DOHH2 (cell line): ENCODE results near the gene FLNB.

Source experiments
- H3F3A ChIP-seq: fragments of 200-600 bp; sonication (generic), shearing (Covaris generic); 2 replicates; pipeline ENCODE4 v1.6.0; 2016; ENCODE audit warnings: antibody characterized with exemption, mild to moderate bottlenecking; ENCODE audit not compliant: control insufficient read depth, insufficient read depth
- H3K27ac ChIP-seq: fragments of 200-600 bp; sonication (generic); 2 replicates; pipeline ENCODE4 v1.5.1; 2014; ENCODE audit warnings: low read depth, mild to moderate bottlenecking, low read length, moderate library complexity
- H3K27me3 ChIP-seq: fragments of 200-600 bp; sonication (generic); 2 replicates; pipeline ENCODE4 v1.6.1; 2014; ENCODE audit warnings: mild to moderate bottlenecking, low read length, mixed read lengths; ENCODE audit not compliant: control insufficient read depth
- H3K36me3 ChIP-seq: fragments of 200-600 bp; sonication (generic); 2 replicates; pipeline ENCODE4 v1.6.1; 2014; ENCODE audit warnings: mild to moderate bottlenecking, low read length, moderate library complexity, mixed read lengths; ENCODE audit not compliant: control insufficient read depth
- H3K4me1 ChIP-seq: fragments of 200-600 bp; sonication (generic); 2 replicates; pipeline ENCODE4 v1.6.1; 2014; ENCODE audit warnings: mild to moderate bottlenecking, low read length, mixed read lengths; ENCODE audit not compliant: control insufficient read depth
- H3K4me2 ChIP-seq: fragments of 200-600 bp; sonication (generic); 2 replicates; pipeline ENCODE4 v1.6.0; 2014; ENCODE audit warnings: mild to moderate bottlenecking, low read length, moderate library complexity
- H3K4me3 ChIP-seq: fragments of 200-600 bp; sonication (generic); 2 replicates; pipeline ENCODE4 v1.5.1; 2014; ENCODE audit warnings: mild to moderate bottlenecking, low read length, mixed read lengths
- H3K79me2 ChIP-seq: fragments of 200-600 bp; sonication (generic); 2 replicates; pipeline ENCODE4 v1.6.1; 2014; ENCODE audit warnings: mild to moderate bottlenecking, low read length, mixed read lengths; ENCODE audit not compliant: control insufficient read depth
- H3K9me2 ChIP-seq: fragments of 200-600 bp; sonication (generic); replicated peaks from 2 replicates; pipeline ENCODE4 v1.6.1; 2014; ENCODE audit warnings: mild to moderate bottlenecking, low read length, mixed read lengths; ENCODE audit not compliant: control insufficient read depth
- H3K9me3 ChIP-seq: fragments of 200-600 bp; sonication (generic); 2 replicates; pipeline ENCODE4 v1.6.1; 2014; ENCODE audit warnings: antibody characterized with exemption, low read length, mixed read lengths; ENCODE audit not compliant: control insufficient read depth, insufficient read depth
- H4K20me1 ChIP-seq: fragments of 200-600 bp; sonication (generic); 2 replicates; pipeline ENCODE4 v1.6.0; 2014; ENCODE audit warnings: low read depth, mild to moderate bottlenecking, antibody characterized with exemption, low read length, moderate library complexity; ENCODE audit not compliant: control insufficient read depth, insufficient read depth
- EZH2phosphoT487 ChIP-seq: fragments of 200-600 bp; sonication (generic); IDR thresholded peaks from 2 replicates; pipeline ENCODE4 v1.6.1; 2017; ENCODE audit warnings: borderline replicate concordance, mild to moderate bottlenecking, antibody characterized with exemption, low read length, moderate library complexity, mixed read lengths
- TF ChIP-seq, protein P1 (sequence below): fragments of 200-600 bp; sonication (generic); IDR thresholded peaks from one replicate; pipeline ENCODE4 v1.5.1; 2014; ENCODE audit warnings: antibody characterized with exemption, mild to moderate bottlenecking, low read depth, low read length; ENCODE audit not compliant: poor library complexity, severe bottlenecking

Gene FLNB

DNA sequence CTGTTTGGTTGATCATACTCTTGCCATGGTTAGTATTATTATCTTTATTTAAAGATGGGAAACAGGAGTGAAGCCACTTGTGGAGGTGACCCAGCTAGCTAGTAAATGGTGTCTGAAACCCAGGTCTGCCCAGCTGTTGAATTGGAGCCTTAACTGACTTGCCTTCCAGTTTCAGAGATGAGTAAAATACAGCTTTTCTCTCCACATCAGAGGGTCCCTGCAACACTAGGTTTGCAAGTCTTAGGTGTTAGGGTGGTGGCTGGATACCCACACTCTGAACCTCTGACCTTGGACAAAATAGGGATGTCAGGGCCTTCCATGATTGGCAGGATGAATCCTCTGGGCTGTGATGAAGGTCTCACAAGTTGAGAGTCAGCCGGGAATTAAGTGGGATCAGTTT is 4.1 kb downstream of the FLNB start:
- Histone ChIP-seq H3F3A (no peaks in the 10 kb centered on the region), H4K20me1 (no peaks in the 10 kb centered on the region; the same call in none of the 2 replicates), H3K9me3 (no peaks in the 10 kb centered on the region), H3K79me2 (peaks cover 41% of the 10 kb centered on the region), H3K4me2 (no peak overlapping the region), H3K4me3 (no peak overlapping the region), H3K27ac (no peak overlapping the region), H3K4me1 (peaks cover 23% of the 10 kb centered on the region), H3K9me2 (no peaks in the 10 kb centered on the region), H3K27me3 (no peaks in the 10 kb centered on the region), H3K36me3 (0 out of 2 replicates have a peak, but pooled peaks cover 3% of the 10 kb centered on the region)
- TF ChIP-seq EZH2phosphoT487: no peak
- TF ChIP-seq, protein P1, sequence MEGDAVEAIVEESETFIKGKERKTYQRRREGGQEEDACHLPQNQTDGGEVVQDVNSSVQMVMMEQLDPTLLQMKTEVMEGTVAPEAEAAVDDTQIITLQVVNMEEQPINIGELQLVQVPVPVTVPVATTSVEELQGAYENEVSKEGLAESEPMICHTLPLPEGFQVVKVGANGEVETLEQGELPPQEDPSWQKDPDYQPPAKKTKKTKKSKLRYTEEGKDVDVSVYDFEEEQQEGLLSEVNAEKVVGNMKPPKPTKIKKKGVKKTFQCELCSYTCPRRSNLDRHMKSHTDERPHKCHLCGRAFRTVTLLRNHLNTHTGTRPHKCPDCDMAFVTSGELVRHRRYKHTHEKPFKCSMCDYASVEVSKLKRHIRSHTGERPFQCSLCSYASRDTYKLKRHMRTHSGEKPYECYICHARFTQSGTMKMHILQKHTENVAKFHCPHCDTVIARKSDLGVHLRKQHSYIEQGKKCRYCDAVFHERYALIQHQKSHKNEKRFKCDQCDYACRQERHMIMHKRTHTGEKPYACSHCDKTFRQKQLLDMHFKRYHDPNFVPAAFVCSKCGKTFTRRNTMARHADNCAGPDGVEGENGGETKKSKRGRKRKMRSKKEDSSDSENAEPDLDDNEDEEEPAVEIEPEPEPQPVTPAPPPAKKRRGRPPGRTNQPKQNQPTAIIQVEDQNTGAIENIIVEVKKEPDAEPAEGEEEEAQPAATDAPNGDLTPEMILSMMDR: no peak

DNA sequence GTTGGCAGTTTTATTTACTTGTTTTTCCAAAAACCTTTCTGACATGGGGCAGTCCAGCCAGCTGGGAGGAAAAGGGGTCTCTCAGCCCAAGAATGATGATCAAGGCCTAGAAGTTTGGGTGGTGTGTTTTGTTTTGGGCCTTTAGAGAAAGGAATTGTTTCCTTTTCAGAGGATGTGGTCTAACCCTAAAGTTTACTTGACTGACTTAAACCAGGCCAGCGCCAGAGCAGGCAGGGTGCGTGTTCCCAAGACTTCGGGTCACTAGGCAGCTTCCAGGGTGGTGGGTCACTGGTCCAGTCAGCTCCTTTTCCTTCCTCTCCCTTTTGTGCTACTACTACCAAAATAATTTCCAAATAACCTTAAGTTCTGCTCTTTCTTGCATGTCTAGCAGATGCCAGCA is 4.9 kb downstream of the FLNB start:
- Histone ChIP-seq H3K27me3 (no peaks in the 10 kb centered on the region), H3K4me1 (peaks cover 18% of the 10 kb centered on the region), H4K20me1 (no peaks in the 10 kb centered on the region; the same call in none of the 2 replicates), H3K36me3 (0 out of 2 replicates have a peak, but pooled peaks cover 3% of the 10 kb centered on the region), H3F3A (no peaks in the 10 kb centered on the region), H3K79me2 (peaks cover 41% of the 10 kb centered on the region), H3K27ac (no peak overlapping the region), H3K4me3 (no peak overlapping the region), H3K9me2 (no peaks in the 10 kb centered on the region), H3K9me3 (no peaks in the 10 kb centered on the region), H3K4me2 (no peak overlapping the region)
- no peak for TF ChIP-seq EZH2phosphoT487
- TF ChIP-seq, protein P1: no peak

DNA sequence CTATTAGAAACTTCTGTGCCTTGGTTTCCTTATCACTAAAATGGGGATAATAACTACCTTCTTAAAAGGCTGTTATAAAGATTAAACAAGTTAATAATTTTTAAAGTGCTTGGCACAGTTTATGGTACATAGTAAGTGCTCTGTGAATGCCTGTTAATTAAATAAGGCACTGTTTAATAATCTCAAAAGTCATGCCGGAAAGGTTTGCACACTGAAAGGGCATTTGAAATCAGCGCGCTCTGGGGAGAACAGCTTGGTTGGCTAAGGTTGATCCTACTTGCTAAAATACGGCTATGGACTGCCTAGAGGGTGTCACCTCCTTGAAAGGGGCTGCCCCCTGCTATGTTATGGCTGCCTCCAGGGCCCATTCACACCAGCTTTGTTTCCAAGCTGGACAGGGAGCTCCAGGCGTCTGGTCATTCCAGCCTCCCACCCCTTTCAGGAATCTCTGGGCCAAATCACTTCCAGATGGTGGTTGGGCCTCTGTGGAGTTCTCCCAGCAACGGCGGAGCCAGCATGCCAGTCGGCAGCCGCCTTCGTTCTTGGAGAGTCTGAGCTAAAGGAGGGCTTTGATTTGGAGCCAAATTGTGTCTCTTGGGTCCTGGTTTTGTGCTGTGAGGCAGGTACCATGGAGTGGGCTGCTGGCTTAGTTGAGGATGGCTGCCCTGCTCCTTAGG is 5.9 kb downstream of the FLNB start:
- no peak overlapping the region for H3K4me3 ChIP-seq
- no peaks in the 10 kb centered on the region for H3K9me2 ChIP-seq
- H3K36me3 ChIP-seq: no peaks in the 10 kb centered on the region
- H3K9me3 ChIP-seq: no peaks in the 10 kb centered on the region
- H3K4me2 ChIP-seq: no peak overlapping the region
- peaks cover 11% of the 10 kb centered on the region for H3K4me1 ChIP-seq
- H4K20me1 ChIP-seq: no peaks in the 10 kb centered on the region; the same call in none of the 2 replicates
- H3F3A ChIP-seq: no peaks in the 10 kb centered on the region
- H3K27me3 ChIP-seq: no peaks in the 10 kb centered on the region
- TF ChIP-seq EZH2phosphoT487: no peak
- TF ChIP-seq, protein P1: no peak
- H3K27ac ChIP-seq: no peak overlapping the region
- peaks cover 34% of the 10 kb centered on the region for H3K79me2 ChIP-seq
